ENCODE results near the gene SPHK2.
"Not testable (repeated sequence)": the region's sequence is repeated elsewhere in the genome, so short reads cannot be mapped to it uniquely, and the experiment has no call there.

Gene SPHK2

GRCh38 chr19:48661711-48662090 is 42.4 kb downstream of the SPHK2 start:
- DNase-seq = no peak

GRCh38 chr19:48663667-48664066 is 44.4 kb downstream of the SPHK2 start:
- no peak for DNase-seq

GRCh38 chr19:48664476-48664875 is 45.2 kb downstream of the SPHK2 start:
- no peak for DNase-seq

GRCh38 chr19:48665786-48666185 is 46.5 kb downstream of the SPHK2 start:
- no peak for DNase-seq

- DNase-seq = no peak
Observed at GRCh38 chr19:48668332-48668731, 49.0 kb downstream of the SPHK2 start.

GRCh38 chr19:48668761-48669160 is 49.5 kb downstream of the SPHK2 start:
- DNase-seq = no peak

- DNase-seq = no peak
Observed at GRCh38 chr19:48669903-48670668, 50.8 kb downstream of the SPHK2 start.

GRCh38 chr19:48670699-48671445 is 51.6 kb downstream of the SPHK2 start:
- no peak for DNase-seq

- no peak for DNase-seq
Observed at GRCh38 chr19:48671446-48671995, 52.2 kb downstream of the SPHK2 start.

- DNase-seq = no peak
Observed at GRCh38 chr19:48672994-48673393, 53.7 kb downstream of the SPHK2 start, which contains the start of gene NTN5. Gene NTN5 (minus strand): TSS chr19:48673017. CDS start chr19:48670986, 2,031 bp downstream.

- no peak for DNase-seq
Observed at GRCh38 chr19:48673436-48674100, 54.3 kb downstream of the SPHK2 start.

GRCh38 chr19:48674216-48674809 is 55.0 kb downstream of the SPHK2 start:
- DNase-seq = no peak

- DNase-seq = peak; percentile 91
Observed at GRCh38 chr19:48674921-48675824, 55.9 kb downstream of the SPHK2 start.

- no peak for DNase-seq
Observed at GRCh38 chr19:48676487-48676886, 57.2 kb downstream of the SPHK2 start.

GRCh38 chr19:48676887-48677286 is 57.6 kb downstream of the SPHK2 start:
- DNase-seq = no peak

- no peak for DNase-seq
Observed at GRCh38 chr19:48678201-48678600, 58.9 kb downstream of the SPHK2 start.

GRCh38 chr19:48680006-48680405 is 60.7 kb downstream of the SPHK2 start:
- not testable (repeated sequence) for DNase-seq

All from DMS53 (cell line).